HG03571 (cell line): ENCODE data around the gene NOTUM.
"Not testable (repeated sequence)": the region's sequence is repeated elsewhere in the genome, so short reads cannot be mapped to it uniquely, and the experiment has no call there.

Source experiments
- ATAC-seq: cut with Tn5 transposase; IDR thresholded peaks from one replicate; pipeline ENCODE4 v1.9.1; 2021; ENCODE audit not compliant: unreplicated experiment

NOTUM gene

GRCh38 chr17:81996757-81997441 lies 35.9 kb upstream of the NOTUM start:
- ATAC-seq: no peak

GRCh38 chr17:81996232-81996756 lies 35.3 kb upstream of the NOTUM start:
- no peak for ATAC-seq

- no peak for ATAC-seq
These were observed 34.7 kb upstream of the NOTUM start for GRCh38 chr17:81995463-81996231.

GRCh38 chr17:81994593-81995462 lies 33.8 kb upstream of the NOTUM start:
- no peak for ATAC-seq

- ATAC-seq: no peak
These were observed 33.0 kb upstream of the NOTUM start for GRCh38 chr17:81993729-81994592.

GRCh38 chr17:81992306-81993102 lies 31.5 kb upstream of the NOTUM start:
- ATAC-seq: no peak

GRCh38 chr17:81991684-81992305 lies 30.8 kb upstream of the NOTUM start:
- no peak for ATAC-seq

GRCh38 chr17:81990836-81991683 lies 30.1 kb upstream of the NOTUM start:
- no peak for ATAC-seq

- no peak for ATAC-seq
These were observed 26.3 kb upstream of the NOTUM start for GRCh38 chr17:81987161-81987770.

GRCh38 chr17:81986606-81987005 lies 25.6 kb upstream of the NOTUM start:
- ATAC-seq: no peak

GRCh38 chr17:81984773-81985410 lies 23.9 kb upstream of the NOTUM start:
- ATAC-seq: no peak

GRCh38 chr17:81983639-81984373 lies 22.8 kb upstream of the NOTUM start:
- no peak for ATAC-seq

- ATAC-seq: no peak
These were observed 22.1 kb upstream of the NOTUM start for GRCh38 chr17:81983011-81983638.

- ATAC-seq: not testable (repeated sequence)
These were observed 20.5 kb upstream of the NOTUM start for GRCh38 chr17:81981511-81981910.

GRCh38 chr17:81980707-81981343 lies 19.8 kb upstream of the NOTUM start:
- no peak for ATAC-seq

GRCh38 chr17:81980122-81980521 lies 19.1 kb upstream of the NOTUM start:
- ATAC-seq: no peak
